Thymus (tissue), 11 donors: ENCODE results near the gene ADAM15. TPM values are rescaled to one million over a fixed set of nuclear protein-coding genes. Genes with fewer than 3 reads are reported as not detected.

Experiments used
- DNase-seq, 9 donors: peaks; one replicate each; pipeline ENCODE4 v3.0.0-alpha.2; 2013; ENCODE audit warnings: low spot score in 9 of 9, low read depth in 6 of 9, missing footprints in 1 of 9
- H3K27ac ChIP-seq, 2 donors: one replicate each; pipeline ENCODE4 v1.5.1; 2013; ENCODE audit warnings: control low read depth in 1 of 2, low read depth in 1 of 2, low read length in 1 of 2, mild to moderate bottlenecking in 1 of 2, moderate library complexity in 1 of 2
- H3K27me3 ChIP-seq, 2 donors: one replicate each; pipeline ENCODE4 v1.5.1; 2013; ENCODE audit warnings: low read length in 1 of 2; ENCODE audit not compliant: control insufficient read depth in 2 of 2, insufficient read depth in 1 of 2
- H3K36me3 ChIP-seq, 2 donors: one replicate each; pipeline ENCODE4 v1.5.1; 2013; ENCODE audit warnings: low read length in 1 of 2, mild to moderate bottlenecking in 1 of 2, moderate library complexity in 1 of 2; ENCODE audit not compliant: control insufficient read depth in 2 of 2, insufficient read depth in 2 of 2
- H3K4me1 ChIP-seq, 2 donors: one replicate each; pipeline ENCODE4 v1.5.1; 2013; ENCODE audit warnings: low read length in 2 of 2; ENCODE audit not compliant: control insufficient read depth in 2 of 2, insufficient read depth in 2 of 2
- H3K4me3 ChIP-seq, 2 donors: one replicate each; pipeline ENCODE4 v1.5.1; 2013; ENCODE audit warnings: low read length in 2 of 2, control low read depth in 1 of 2, mild to moderate bottlenecking in 1 of 2
- H3K9me3 ChIP-seq, 2 donors: one replicate each; pipeline ENCODE4 v1.5.1; 2013; ENCODE audit warnings: low read length in 1 of 2, mild to moderate bottlenecking in 1 of 2; ENCODE audit not compliant: control insufficient read depth in 2 of 2, insufficient read depth in 1 of 2
- WGBS: extraction: QIAGEN DNeasy Blood & Tissue Kit; methylation state at CpG from one replicate; pipeline ENCODE4 v1.1.7; 2013; 5-methylcytosine and 5-hydroxymethylcytosine counted together
- polyA plus RNA-seq: library from polyadenylated mRNA; stranded (reverse); fragments of 200-250 nt; gene quantifications from one replicate; pipeline ENCODE4 v1.2.3, GENCODE V29; 2013
- total RNA-seq: library from RNA; stranded (reverse); fragments of 120-200 nt; gene quantifications from one replicate; pipeline ENCODE4 v1.2.4, GENCODE V29; 2013
- donor health status: healthy.

Gene ADAM15
- total and polyA plus RNA-seq, 2 donors, result 12.2 to 91.5 TPM

DNA sequence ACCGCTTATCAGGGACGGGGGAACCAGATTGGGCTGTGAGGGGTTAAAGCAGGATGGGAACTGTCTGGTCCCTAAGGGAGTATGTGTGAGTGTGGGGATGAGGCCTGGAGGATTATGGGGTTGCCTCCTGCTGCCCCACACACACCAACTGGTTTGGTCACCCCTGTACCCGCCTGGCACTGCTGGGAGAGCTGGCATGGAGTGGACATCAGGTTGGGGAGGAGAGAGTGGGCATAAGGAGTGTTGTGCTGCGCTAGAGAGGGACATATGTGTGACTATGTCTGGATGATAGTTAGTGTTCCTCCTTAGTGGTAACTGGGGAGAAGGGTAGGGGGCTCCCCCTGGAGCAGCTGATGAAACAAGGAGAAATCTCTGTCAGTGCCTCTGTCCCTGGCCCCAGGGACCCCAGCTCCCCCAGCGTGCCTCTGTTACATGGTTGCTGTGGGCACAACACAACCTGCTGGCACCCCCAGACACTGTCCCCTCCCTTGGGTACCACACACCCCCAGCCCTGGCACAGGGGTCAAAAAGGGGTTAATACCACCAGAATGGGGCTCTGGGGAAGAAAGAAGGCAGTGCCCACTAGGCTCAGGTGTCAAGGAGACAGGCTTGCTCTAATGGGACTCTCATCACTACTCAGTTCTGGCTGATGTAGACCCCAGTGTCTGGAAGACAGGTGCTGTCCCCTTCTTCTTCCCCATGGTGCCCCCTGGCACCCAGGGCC is 46.6 kb upstream of the ADAM15 start:
- H3K36me3 ChIP-seq, result no peaks in the 10 kb centered on the region
- WGBS, result 92% methylated on average over 5 of the region's 5 CpGs
- peaks cover 2 to 94% of the 10 kb centered on the region in 2 donors for H3K4me1 ChIP-seq
- peak overlapping the region; percentile 48 to 52 for H3K4me3 ChIP-seq
- DNase-seq, result no peak
- H3K27ac ChIP-seq, result peak overlapping the region; percentile 10 to 28
- H3K27me3 ChIP-seq, result peaks cover 39 to 79% of the 10 kb centered on the region in 2 donors
- H3K9me3 ChIP-seq, result peaks cover 0 to 16% of the 10 kb centered on the region in 2 donors

GRCh38 chr1:155005076-155006011 is 45.8 kb upstream of the ADAM15 start:
- Histone ChIP-seq H3K4me1 (peaks cover 4 to 94% of the 10 kb centered on the region in 2 donors), H3K27me3 (peaks cover 31 to 77% of the 10 kb centered on the region in 2 donors), H3K27ac (peak overlapping the region; percentile 28 to 42), H3K36me3 (no peaks in the 10 kb centered on the region), H3K9me3 (peaks cover 0 to 16% of the 10 kb centered on the region in 2 donors), H3K4me3 (no peak overlapping the region)
- no peak for DNase-seq
- 85% methylated on average over 17 of the region's 17 CpGs for WGBS

GRCh38 chr1:155006601-155007101 is 44.5 kb upstream of the ADAM15 start:
- peaks cover 21 to 73% of the 10 kb centered on the region in 2 donors for H3K27me3 ChIP-seq
- WGBS, result 14% methylated on average over 2 of the region's 2 CpGs
- H3K9me3 ChIP-seq, result peaks cover 0 to 6% of the 10 kb centered on the region in 2 donors
- H3K4me3 ChIP-seq, result no peak overlapping the region
- no peaks in the 10 kb centered on the region for H3K36me3 ChIP-seq
- peaks cover 14 to 96% of the 10 kb centered on the region in 2 donors for H3K4me1 ChIP-seq
- no peak overlapping the region for H3K27ac ChIP-seq
- DNase-seq, result peak in 2 of 9 donors; percentile 58 to 72

DNA sequence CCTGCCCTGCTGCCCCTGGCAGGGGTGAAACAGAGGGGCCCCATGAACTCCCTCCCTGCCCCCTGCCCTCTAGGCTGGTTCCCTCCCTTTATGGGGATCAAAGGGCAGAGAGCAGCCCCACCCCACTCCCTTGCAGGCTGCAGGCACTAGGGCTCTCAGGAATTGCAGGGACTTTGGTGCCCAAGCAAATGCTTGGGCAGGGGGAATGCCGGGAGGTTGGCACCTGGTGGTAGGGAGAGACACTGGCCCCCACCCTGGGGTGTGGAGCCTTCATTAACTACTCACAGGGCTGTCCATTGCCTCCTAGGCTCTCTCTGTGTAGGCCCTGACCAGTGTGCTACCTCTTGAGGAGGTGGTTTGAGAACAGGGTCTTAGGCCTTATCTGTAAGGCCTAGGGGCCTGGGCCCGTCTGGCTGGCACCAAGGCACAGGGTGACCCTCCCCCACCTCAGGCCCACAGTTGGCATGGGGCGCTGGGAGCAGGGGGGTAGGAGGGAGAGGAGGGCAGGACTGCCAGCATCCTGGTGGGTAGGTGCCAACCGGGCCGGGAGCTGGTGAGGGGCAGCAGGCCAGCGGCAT is 43.8 kb upstream of the ADAM15 start:
- Histone ChIP-seq H3K4me3 (no peak overlapping the region), H3K4me1 (peaks cover 14 to 96% of the 10 kb centered on the region in 2 donors), H3K9me3 (no peaks in the 10 kb centered on the region), H3K36me3 (no peaks in the 10 kb centered on the region), H3K27ac (peak overlapping the region in 1 of 2 donors; percentile 53), H3K27me3 (peaks cover 17 to 71% of the 10 kb centered on the region in 2 donors)
- 97% methylated on average over 6 of the region's 6 CpGs for WGBS
- DNase-seq, result no peak

DNA sequence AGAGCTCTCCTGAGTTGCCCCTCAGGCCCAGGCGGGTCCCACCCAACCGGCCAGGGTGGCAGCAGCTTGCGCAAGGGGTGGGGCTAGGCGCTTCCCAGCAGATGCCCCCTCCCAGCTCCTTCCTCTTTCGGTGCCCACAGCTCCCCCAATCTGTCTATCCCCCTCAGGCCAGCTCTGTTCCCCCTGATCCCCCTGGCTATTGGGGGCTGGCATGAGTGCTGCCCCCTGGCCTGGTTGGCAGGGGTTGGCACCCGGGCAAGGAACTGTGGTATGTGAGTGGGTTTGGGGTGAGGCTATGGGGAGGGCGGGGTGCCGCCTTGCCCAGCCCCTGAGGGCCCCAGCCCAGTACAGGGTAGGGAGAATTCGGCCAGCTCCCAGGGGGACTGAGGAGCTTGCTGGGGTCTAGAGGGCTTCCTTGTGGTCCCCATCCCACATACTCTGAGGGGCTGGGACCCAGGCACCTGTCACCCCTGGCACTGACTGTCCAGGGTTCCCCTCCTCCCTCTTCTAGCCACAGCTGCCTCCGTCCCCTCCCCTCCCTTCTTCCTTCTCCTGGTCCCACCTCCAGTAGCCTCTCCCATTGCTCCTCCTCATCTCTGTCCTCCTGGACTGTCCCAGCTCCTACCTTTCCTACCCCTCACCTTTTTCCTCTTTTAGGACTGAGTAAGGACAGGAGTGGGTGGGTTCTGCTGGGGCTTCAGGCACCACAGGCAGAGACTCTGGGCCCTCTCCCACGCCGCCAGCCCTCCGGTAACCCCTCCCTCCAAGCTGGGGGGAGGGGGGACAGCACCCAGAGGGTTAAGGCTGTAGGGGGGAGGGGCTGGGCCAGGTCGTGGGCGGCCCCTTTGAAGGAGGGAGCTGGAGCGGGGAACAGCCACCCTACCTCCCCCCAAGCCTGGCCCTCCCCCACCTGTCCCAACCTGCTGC is 42.8 kb upstream of the ADAM15 start:
- Histone ChIP-seq H3K4me1 (peaks cover 21 to 99% of the 10 kb centered on the region in 2 donors), H3K36me3 (no peaks in the 10 kb centered on the region), H3K27me3 (peaks cover 12 to 68% of the 10 kb centered on the region in 2 donors), H3K4me3 (peak overlapping the region; percentile 38 to 46), H3K9me3 (no peaks in the 10 kb centered on the region), H3K27ac (peak overlapping the region; percentile 24 to 53)
- DNase-seq, result peak in 1 of 9 donors; percentile 56
- WGBS, result 79% methylated on average over 16 of the region's 16 CpGs

- H3K27ac ChIP-seq, result peak overlapping the region; percentile 24 to 80
- DNase-seq, result no peak
- 93% methylated on average over 12 of the region's 12 CpGs for WGBS
- H3K4me3 ChIP-seq, result peak overlapping the region; percentile 38 to 46
- peaks cover 23 to 98% of the 10 kb centered on the region in 2 donors for H3K4me1 ChIP-seq
- H3K36me3 ChIP-seq, result peaks cover 0 to 3% of the 10 kb centered on the region in 2 donors
- H3K9me3 ChIP-seq, result no peaks in the 10 kb centered on the region
- peaks cover 4 to 64% of the 10 kb centered on the region in 2 donors for H3K27me3 ChIP-seq
Measured at GRCh38 chr1:155009221-155009711, 41.9 kb upstream of the ADAM15 start.

- peak overlapping the region in 1 of 2 donors; percentile 80 for H3K27ac ChIP-seq
- H3K36me3 ChIP-seq, result peaks cover under 1 to 7% of the 10 kb centered on the region in 2 donors
- WGBS, result 97% methylated on average over 5 of the region's 5 CpGs
- no peak for DNase-seq
- H3K4me1 ChIP-seq, result peaks cover 26 to 98% of the 10 kb centered on the region in 2 donors
- peaks cover 0 to 1% of the 10 kb centered on the region in 2 donors for H3K9me3 ChIP-seq
- peak overlapping the region; percentile 38 to 46 for H3K4me3 ChIP-seq
- peaks cover 3 to 64% of the 10 kb centered on the region in 2 donors for H3K27me3 ChIP-seq
Measured at GRCh38 chr1:155009742-155010141, 41.4 kb upstream of the ADAM15 start.
